ENCODE data around the gene MFF.
"Not testable (repeated sequence)": the region's sequence is repeated elsewhere in the genome, so short reads cannot be mapped to it uniquely, and the experiment has no call there.

MFF gene

GRCh38 chr2:227337442-227337841, 12.4 kb downstream of the MFF start:
- DNase-seq, result no peak

- DNase-seq, result no peak
Measured at GRCh38 chr2:227339098-227339599, 14.1 kb downstream of the MFF start.

GRCh38 chr2:227340106-227340505, 15.1 kb downstream of the MFF start:
- no peak for DNase-seq

- DNase-seq, result no peak
Measured at GRCh38 chr2:227341553-227341952, 16.5 kb downstream of the MFF start.

GRCh38 chr2:227344231-227344630, 19.2 kb downstream of the MFF start:
- DNase-seq, result no peak

- DNase-seq, result no peak
Measured at GRCh38 chr2:227347117-227347516, 22.1 kb downstream of the MFF start.

- no peak for DNase-seq
Measured at GRCh38 chr2:227348324-227348723, 23.3 kb downstream of the MFF start.

- no peak for DNase-seq
Measured at GRCh38 chr2:227349989-227350612, 25.1 kb downstream of the MFF start.

GRCh38 chr2:227351639-227352038, 26.6 kb downstream of the MFF start:
- no peak for DNase-seq

- DNase-seq, result no peak
Measured at GRCh38 chr2:227360351-227360750, 35.3 kb downstream of the MFF start.

- no peak for DNase-seq
Measured at GRCh38 chr2:227363756-227364155, 38.7 kb downstream of the MFF start.

- not testable (repeated sequence) for DNase-seq
Measured at GRCh38 chr2:227364585-227365263, 39.7 kb downstream of the MFF start.

GRCh38 chr2:227365833-227366232, 40.8 kb downstream of the MFF start:
- no peak for DNase-seq

GRCh38 chr2:227366769-227367426, 41.8 kb downstream of the MFF start:
- DNase-seq, result peak; percentile 84

GRCh38 chr2:227367427-227367795, 42.4 kb downstream of the MFF start:
- DNase-seq, result no peak

GRCh38 chr2:227368574-227368973, 43.5 kb downstream of the MFF start:
- DNase-seq, result no peak

- no peak for DNase-seq
Measured at GRCh38 chr2:227370092-227370491, 45.0 kb downstream of the MFF start.

GRCh38 chr2:227370791-227371312, 45.8 kb downstream of the MFF start:
- peak; percentile 64 for DNase-seq

- DNase-seq, result no peak
Measured at GRCh38 chr2:227373389-227373788, 48.3 kb downstream of the MFF start.

- no peak for DNase-seq
Measured at GRCh38 chr2:227374158-227374557, 49.1 kb downstream of the MFF start.

GRCh38 chr2:227376656-227377396, 51.8 kb downstream of the MFF start:
- no peak for DNase-seq

- DNase-seq, result no peak
Measured at GRCh38 chr2:227377467-227378351, 52.7 kb downstream of the MFF start.
